ENCODE measurements around the gene HEATR9. TPM values are rescaled to one million over a fixed set of nuclear protein-coding genes. Genes with fewer than 3 reads are reported as not detected.

HEATR9 gene
- total and polyA plus RNA-seq, 2 of the 13 experiments (the other 11 are each of a cell fraction or from before 2014, with no cell fraction given): not detected

DNA sequence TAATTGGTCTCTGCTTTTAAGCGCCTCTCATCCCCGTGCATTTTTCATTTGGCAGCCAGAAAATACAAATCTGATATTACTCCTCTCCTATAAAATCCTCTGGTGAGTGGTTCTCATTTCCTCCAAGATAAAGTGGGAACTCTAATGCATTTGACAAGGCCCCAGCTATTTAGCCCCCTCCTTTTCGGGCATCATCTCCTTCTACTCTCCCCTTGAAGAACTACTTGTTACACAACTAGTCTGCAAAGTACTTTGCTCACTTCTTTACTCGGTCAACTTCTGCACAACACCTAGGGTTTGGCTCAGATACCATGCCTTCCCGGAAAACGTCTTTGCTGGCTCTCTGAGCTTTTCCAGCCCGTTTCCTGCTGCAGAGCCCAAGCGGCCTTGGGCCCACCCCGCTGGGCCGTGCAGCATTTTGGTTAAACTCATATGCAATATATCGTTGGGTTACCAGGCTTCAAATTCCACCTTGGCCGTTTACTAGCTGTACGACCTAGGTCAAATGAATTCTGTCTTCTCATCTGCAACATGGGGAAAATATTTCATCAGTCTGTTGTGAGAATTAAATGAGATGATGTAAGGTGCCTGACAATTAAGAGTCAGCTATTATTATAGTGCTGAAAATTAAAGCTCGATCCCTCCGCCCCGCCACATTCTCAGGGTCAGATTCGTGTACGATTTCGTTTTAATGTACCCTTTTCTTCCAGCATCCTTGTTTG lies 60.3 kb downstream of the HEATR9 start:
- FAIRE-seq: no peak
- Histone ChIP-seq H3K27ac (ENCODE audit: extremely low read length, insufficient read depth, low read length) (peak overlapping the region; percentile 91), H3K27me3 (ENCODE audit: control insufficient read depth in 1 of 2, insufficient read depth in 2 of 2, low read length in 2 of 2) (no peaks in the 10 kb centered on the region; a peak in 2 of 5 replicates), H3K36me3 (replicated peaks in 1 of 2; ENCODE audit: control insufficient read depth in 1 of 2, insufficient read depth in 2 of 2, low read length in 2 of 2) (no peaks in the 10 kb centered on the region), H3K9me3 (ENCODE audit: low read length) (no peaks in the 10 kb centered on the region), H3K79me2 (ENCODE audit: insufficient read depth, low read length) (peaks cover 40% of the 10 kb centered on the region), H3K9ac (ENCODE audit: insufficient read depth, low read depth, low read length) (peak overlapping the region; percentile 84), H3K4me2 (ENCODE audit: low read depth, low read length) (peak overlapping the region; percentile 83), H2AFZ (ENCODE audit: low read length) (peak overlapping the region; percentile 57), H3K4me3 (replicated peaks in 1 of 3; ENCODE audit: insufficient read depth in 1 of 3, low read depth in 2 of 3, low read length in 3 of 3) (peak overlapping the region; percentile 54 to 95 (median 67)), H4K20me1 (ENCODE audit: insufficient read depth, low read length) (peaks cover 24% of the 10 kb centered on the region), H3K4me1 (ENCODE audit: insufficient read depth, low read length) (peaks cover 63% of the 10 kb centered on the region)
- TF ChIP-seq BRD4 (CRISPR knock-in tag; IDR thresholded peaks at IDR 0.05) (no peak), ZNF230 (CRISPR knock-in tag; IDR thresholded peaks at IDR 0.05) (0 out of 2 replicates have a peak, but pooled peaks have one; percentile 0), EP300 (IDR thresholded peaks at IDR 0.05; ENCODE audit: low read depth in 2 of 2, low read length in 2 of 2) (no peak), EP300 (CRISPR knock-in tag; IDR thresholded peaks at IDR 0.05; ENCODE audit: borderline replicate concordance) (0 out of 2 replicates have a peak, but pooled peaks have one; percentile 5), ZC3H4 (CRISPR knock-in tag; IDR thresholded peaks at IDR 0.05; ENCODE audit: borderline replicate concordance) (peak; percentile 45; the same call in 1 of the 2 replicates), FOXO1 (CRISPR knock-in tag; IDR thresholded peaks at IDR 0.05) (no peak), KDM2A (CRISPR knock-in tag; IDR thresholded peaks at IDR 0.05; ENCODE audit: borderline replicate concordance, low read depth) (peak; percentile 30; the same call in 1 of the 2 replicates), ZNF776 (CRISPR knock-in tag; IDR thresholded peaks at IDR 0.05) (no peak), ZMYM3 (CRISPR knock-in tag; IDR thresholded peaks at IDR 0.05) (peak; percentile 79; the same call in 1 of the 2 replicates), CEBPG (CRISPR knock-in tag; IDR thresholded peaks at IDR 0.05) (peak; percentile 69), MXI1 (IDR thresholded peaks at IDR 0.05; ENCODE audit: borderline replicate concordance, low read depth, low read length) (0 out of 3 replicates have a peak, but pooled peaks have one; percentile 30), CEBPB (IDR thresholded peaks at IDR 0.05; ENCODE audit: borderline replicate concordance, low read depth, low read length) (peak; percentile 25; the same call in 1 of the 2 replicates)
- TF ChIP-seq, protein P1, sequence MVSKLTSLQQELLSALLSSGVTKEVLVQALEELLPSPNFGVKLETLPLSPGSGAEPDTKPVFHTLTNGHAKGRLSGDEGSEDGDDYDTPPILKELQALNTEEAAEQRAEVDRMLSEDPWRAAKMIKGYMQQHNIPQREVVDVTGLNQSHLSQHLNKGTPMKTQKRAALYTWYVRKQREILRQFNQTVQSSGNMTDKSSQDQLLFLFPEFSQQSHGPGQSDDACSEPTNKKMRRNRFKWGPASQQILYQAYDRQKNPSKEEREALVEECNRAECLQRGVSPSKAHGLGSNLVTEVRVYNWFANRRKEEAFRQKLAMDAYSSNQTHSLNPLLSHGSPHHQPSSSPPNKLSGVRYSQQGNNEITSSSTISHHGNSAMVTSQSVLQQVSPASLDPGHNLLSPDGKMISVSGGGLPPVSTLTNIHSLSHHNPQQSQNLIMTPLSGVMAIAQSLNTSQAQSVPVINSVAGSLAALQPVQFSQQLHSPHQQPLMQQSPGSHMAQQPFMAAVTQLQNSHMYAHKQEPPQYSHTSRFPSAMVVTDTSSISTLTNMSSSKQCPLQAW (CRISPR knock-in tag; IDR thresholded peaks at IDR 0.05): peak; percentile 3; the same call in 1 of the 2 replicates
- TF ChIP-seq, protein P2, sequence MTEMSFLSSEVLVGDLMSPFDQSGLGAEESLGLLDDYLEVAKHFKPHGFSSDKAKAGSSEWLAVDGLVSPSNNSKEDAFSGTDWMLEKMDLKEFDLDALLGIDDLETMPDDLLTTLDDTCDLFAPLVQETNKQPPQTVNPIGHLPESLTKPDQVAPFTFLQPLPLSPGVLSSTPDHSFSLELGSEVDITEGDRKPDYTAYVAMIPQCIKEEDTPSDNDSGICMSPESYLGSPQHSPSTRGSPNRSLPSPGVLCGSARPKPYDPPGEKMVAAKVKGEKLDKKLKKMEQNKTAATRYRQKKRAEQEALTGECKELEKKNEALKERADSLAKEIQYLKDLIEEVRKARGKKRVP (CRISPR knock-in tag; IDR thresholded peaks at IDR 0.05): peak in 1 of 2 experiments; percentile 95; a peak in 2 of 4 replicates
- intact Hi-C loops (cut with micrococcal nuclease; ENCODE audit: unreplicated experiment) (no loop called here), in situ Hi-C loops (cut with HindIII; ENCODE audit: extremely low pct_ligation_motif_present, low pct_unique_long_range_greater_than_20kb) (loop anchor here (5.0 to 25.0 kb wide), 2 partner anchors 46 to 96 kb away; partner anchors contain the start of gene C17orf50)
- ChIA-PET POLR2A (interaction anchor here (0.6 to 4.2 kb wide), 22 partner anchors 10 to 745 kb away, joined by 3 to 60 read pairs (median 4); partner anchors contain the start of genes AP2B1, C17orf50, CCL16 and MMP28), CTCF (ENCODE audit: low intra/inter-chr PET ratio, low total read pairs) (interaction anchor here (1.5 to 2.3 kb wide), 3 partner anchors 41 to 46 kb away, joined by 3 to 28 read pairs (median 8); no protein-coding TSS in a partner anchor)
- no peak for ATAC-seq
- no peak for DNase-seq (ENCODE audit: low spot score)
- WGBS (ENCODE audit: low lambda C conversion rate): 15% methylated on average over 19 of the region's 19 CpGs
- TSS peak; percentile 95 for BruUV-seq (replicated peaks)

Data from HepG2 (cell line).